ENCODE data around the gene PCDHGC5.

DNA sequence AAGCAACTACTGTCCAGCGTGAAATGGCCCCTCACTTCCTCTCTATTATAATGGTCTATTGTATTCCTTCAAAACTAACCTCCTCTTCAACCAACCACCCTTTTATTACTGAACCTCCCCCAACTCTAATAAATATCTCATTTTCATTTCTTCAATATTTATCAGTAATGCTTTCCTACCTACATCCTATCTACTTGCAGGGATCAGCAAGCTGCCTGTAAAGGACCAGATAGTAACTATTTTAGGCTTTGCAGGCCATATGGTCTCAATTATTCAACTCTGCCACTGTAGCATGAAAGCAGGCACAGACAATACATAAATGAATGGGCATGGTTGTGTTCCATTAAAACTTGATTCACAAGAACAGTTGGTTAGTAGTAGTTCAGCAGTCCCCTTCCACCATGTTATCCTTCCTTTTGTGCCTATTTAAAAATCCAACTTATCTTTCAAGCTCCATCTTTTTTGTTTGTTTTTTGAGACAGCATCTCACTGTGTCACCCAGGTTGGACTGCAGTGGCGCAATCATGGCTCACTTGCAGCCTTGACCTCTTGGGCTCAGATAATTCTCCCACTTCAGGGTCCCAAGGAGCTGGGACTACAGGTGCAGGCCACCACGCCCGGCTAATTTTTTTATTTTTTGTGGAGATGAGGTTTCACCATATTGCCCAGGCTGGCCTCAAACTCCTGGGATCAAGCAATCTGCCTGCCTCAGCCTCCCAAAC is 45.8 kb downstream of the PCDHGC5 start:
- no peak for TF ChIP-seq POLR2AphosphoS5 (IDR thresholded peaks at IDR 0.05; ENCODE audit: insufficient read depth, low read depth, low read length)
- no peak for TF ChIP-seq POLR2A (IDR thresholded peaks at IDR 0.05; ENCODE audit: low read depth, low read length)
- no peak for TF ChIP-seq MAX (IDR thresholded peaks at IDR 0.05; ENCODE audit: insufficient read depth, insufficient read length)
- TF ChIP-seq, protein P1, sequence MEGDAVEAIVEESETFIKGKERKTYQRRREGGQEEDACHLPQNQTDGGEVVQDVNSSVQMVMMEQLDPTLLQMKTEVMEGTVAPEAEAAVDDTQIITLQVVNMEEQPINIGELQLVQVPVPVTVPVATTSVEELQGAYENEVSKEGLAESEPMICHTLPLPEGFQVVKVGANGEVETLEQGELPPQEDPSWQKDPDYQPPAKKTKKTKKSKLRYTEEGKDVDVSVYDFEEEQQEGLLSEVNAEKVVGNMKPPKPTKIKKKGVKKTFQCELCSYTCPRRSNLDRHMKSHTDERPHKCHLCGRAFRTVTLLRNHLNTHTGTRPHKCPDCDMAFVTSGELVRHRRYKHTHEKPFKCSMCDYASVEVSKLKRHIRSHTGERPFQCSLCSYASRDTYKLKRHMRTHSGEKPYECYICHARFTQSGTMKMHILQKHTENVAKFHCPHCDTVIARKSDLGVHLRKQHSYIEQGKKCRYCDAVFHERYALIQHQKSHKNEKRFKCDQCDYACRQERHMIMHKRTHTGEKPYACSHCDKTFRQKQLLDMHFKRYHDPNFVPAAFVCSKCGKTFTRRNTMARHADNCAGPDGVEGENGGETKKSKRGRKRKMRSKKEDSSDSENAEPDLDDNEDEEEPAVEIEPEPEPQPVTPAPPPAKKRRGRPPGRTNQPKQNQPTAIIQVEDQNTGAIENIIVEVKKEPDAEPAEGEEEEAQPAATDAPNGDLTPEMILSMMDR (IDR thresholded peaks at IDR 0.05; ENCODE audit: extremely low read depth in 1 of 2, insufficient read depth in 1 of 2, low read depth in 1 of 2, low read length in 2 of 2) = no peak
- TF ChIP-seq EZH2 (IDR thresholded peaks at IDR 0.05; ENCODE audit: borderline replicate concordance, low read depth, low read length, severe bottlenecking) = no peak
- no peak for TF ChIP-seq GATA2 (IDR thresholded peaks at IDR 0.05; ENCODE audit: insufficient read depth, insufficient read length, low read depth, low read length)
- no peak for TF ChIP-seq FOS (IDR thresholded peaks at IDR 0.05; ENCODE audit: borderline replicate concordance, insufficient read depth, low read length)
- no peak for TF ChIP-seq JUN (IDR thresholded peaks at IDR 0.05; ENCODE audit: borderline replicate concordance, insufficient read depth, insufficient read length, low read depth)
- TF ChIP-seq MYC (IDR thresholded peaks at IDR 0.05; ENCODE audit: low read depth, low read length) = no peak
